K562 (cell line): Measurements from ENCODE around the gene CRABP2. TPM values are rescaled to one million over a fixed set of nuclear protein-coding genes. Genes with fewer than 3 reads are reported as not detected.

ENCODE experiments used
- BRD4 ChIP-seq: fragments of 200-600 bp; sonication (generic); IDR thresholded peaks from 2 replicates; pipeline ENCODE4 v1.6.1; 2017; ENCODE audit warnings: inconsistent platforms
- CEBPB ChIP-seq: fragments of 450-650 bp; IDR thresholded peaks from 2 replicates; pipeline ENCODE4 v1.6.1; 2016; ENCODE audit warnings: missing genetic modification characterization, missing compliant biosample characterization
- ETS1 ChIP-seq: conservative IDR thresholded peaks from 2 replicates; pipeline ENCODE4 v1.6.1; 2011; ENCODE audit warnings: low read depth, mild to moderate bottlenecking, low read length; ENCODE audit not compliant: control insufficient read depth
- HDAC3 ChIP-seq: fragments of 450-650 bp; IDR thresholded peaks from 2 replicates; pipeline ENCODE4 v1.6.1; 2018; ENCODE audit warnings: borderline replicate concordance, mild to moderate bottlenecking, moderate library complexity; ENCODE audit not compliant: partially characterized antibody
- KHSRP ChIP-seq: fragments of 450-650 bp; IDR thresholded peaks from 2 replicates; pipeline ENCODE4 v1.6.1; 2017
- NELFE ChIP-seq: IDR thresholded peaks from 2 replicates; pipeline ENCODE4 v1.6.1; 2011; ENCODE audit warnings: mild to moderate bottlenecking; ENCODE audit not compliant: insufficient read depth, insufficient read length
- NFXL1 ChIP-seq: fragments of 450-650 bp; formaldehyde crosslinking; IDR thresholded peaks from 2 replicates; pipeline ENCODE4 v1.4.0; 2021; ENCODE audit warnings: mild to moderate bottlenecking
- POLR2B ChIP-seq: fragments of 450-650 bp; IDR thresholded peaks from 2 replicates; pipeline ENCODE4 v1.6.1; 2018; ENCODE audit warnings: low read depth; ENCODE audit not compliant: partially characterized antibody
- PURB ChIP-seq: sonication (generic); formaldehyde crosslinking; IDR thresholded peaks from 2 replicates; pipeline ENCODE4 v1.9.0; 2021; ENCODE audit warnings: low read depth, mild to moderate bottlenecking, missing genetic modification reagents
- RAD21 ChIP-seq, 2 experiments: fragments of 250-450 bp in 1 of 2; fragments of 450-650 bp in 1 of 2; sonication (Bioruptor Pico) in 1 of 2; formaldehyde crosslinking in 1 of 2; IDR thresholded peaks in 1 of 2; conservative IDR thresholded peaks in 1 of 2; 2 replicates each; pipeline versions ENCODE4 v1.4.0 to v1.8.0; 2020 to 2022; ENCODE audit warnings: mild to moderate bottlenecking in 2 of 2, moderate library complexity in 1 of 2
- RHOXF2B ChIP-seq: fragments of 250-450 bp; sonication (Bioruptor Pico); conservative IDR thresholded peaks from 2 replicates; pipeline ENCODE4 v1.5.1; 2021
- SRSF3 ChIP-seq: fragments of 200-400 bp; formaldehyde crosslinking; IDR thresholded peaks from 2 replicates; pipeline ENCODE4 v1.6.1; 2016; ENCODE audit warnings: mild to moderate bottlenecking, low read length, moderate library complexity; ENCODE audit not compliant: insufficient read depth
- STAT5A ChIP-seq: IDR thresholded peaks from 2 replicates; pipeline ENCODE4 v1.6.1; 2012; ENCODE audit warnings: low read length, inconsistent platforms, borderline replicate concordance
- THAP7 ChIP-seq: fragments of 250-450 bp; sonication (Bioruptor Pico); IDR thresholded peaks from 2 replicates; pipeline ENCODE4 v1.5.0; 2021
- TRIM28 ChIP-seq: fragments of 450-650 bp; IDR thresholded peaks from 2 replicates; pipeline ENCODE4 v1.6.1; 2017
- ZBTB11 ChIP-seq, 3 experiments: fragments of 200-800 bp in 1 of 3; fragments of 250-450 bp in 1 of 3; fragments of 450-650 bp in 1 of 3; sonication (Bioruptor Pico) in 1 of 3; sonication (Bioruptor generic) in 1 of 3; formaldehyde crosslinking in 1 of 3; IDR thresholded peaks; 2 replicates each; pipeline versions ENCODE4 v1.6.1 to v1.8.0; 2016 to 2022; ENCODE audit warnings: mild to moderate bottlenecking in 2 of 3, missing genetic modification characterization in 2 of 3, missing compliant biosample characterization in 1 of 3, moderate library complexity in 1 of 3
- ZNF584 ChIP-seq: fragments of 200-800 bp; sonication (Bioruptor generic); IDR thresholded peaks from 2 replicates; pipeline ENCODE4 v1.6.1; 2016; ENCODE audit warnings: low read depth, mild to moderate bottlenecking, missing genetic modification characterization, missing compliant biosample characterization
- polyA plus RNA-seq, 8 experiments: library from polyadenylated mRNA; depleted of rRNA in 4 of 8; stranded (reverse) in 5 of 8; unstranded in 3 of 8; fragments of >200 nt; fragmentation: Nextera tagmentation in 2 of 8; fragmentation: Illumina TruSeq in 1 of 8; extraction: Ambion mirVana in 2 of 8; extraction: Trizol in 1 of 8; gene quantifications; 2 replicates each; pipeline versions ENCODE4 v1.2.1 to v1.2.3, GENCODE V29; 2011 to 2014; ENCODE audit warnings: inconsistent platforms in 1 of 8, missing spikeins in 1 of 8
- total RNA-seq, 7 experiments: library from RNA; depleted of rRNA in 6 of 7; stranded (reverse); fragments of >200 nt in 6 of 7; fragmentation: Illumina TruSeq in 2 of 7; extraction: Trizol in 2 of 7; gene quantifications; 2 replicates each; pipeline versions ENCODE4 v1.2.1 to v1.2.3, GENCODE V29; 2011 to 2021; ENCODE audit warnings: low replicate concordance in 1 of 7
- TF ChIP-seq, protein P1 (sequence below), 2 experiments: IDR thresholded peaks; 2 replicates each; pipeline ENCODE4 v1.6.1; 2011; ENCODE audit warnings: borderline replicate concordance in 1 of 2, control low read depth in 1 of 2, low read depth in 1 of 2, low read length in 1 of 2, mild to moderate bottlenecking in 1 of 2, mixed read lengths in 1 of 2, moderate library complexity in 1 of 2; ENCODE audit not compliant: insufficient read depth in 1 of 2, insufficient read length in 1 of 2, poor library complexity in 1 of 2, severe bottlenecking in 1 of 2; ENCODE audit errors: extremely low read depth in 1 of 2
- TF ChIP-seq, protein P2 (sequence below): fragments of 450-650 bp; IDR thresholded peaks from 2 replicates; pipeline ENCODE4 v1.6.1; 2017; ENCODE audit warnings: mild to moderate bottlenecking, moderate library complexity

CRABP2 gene
- total and polyA plus RNA-seq, 9 of the 15 experiments (the other 6 are each of a cell fraction or from before 2014, with no cell fraction given): 0.30 to 2.5 (median 0.82) TPM

DNA sequence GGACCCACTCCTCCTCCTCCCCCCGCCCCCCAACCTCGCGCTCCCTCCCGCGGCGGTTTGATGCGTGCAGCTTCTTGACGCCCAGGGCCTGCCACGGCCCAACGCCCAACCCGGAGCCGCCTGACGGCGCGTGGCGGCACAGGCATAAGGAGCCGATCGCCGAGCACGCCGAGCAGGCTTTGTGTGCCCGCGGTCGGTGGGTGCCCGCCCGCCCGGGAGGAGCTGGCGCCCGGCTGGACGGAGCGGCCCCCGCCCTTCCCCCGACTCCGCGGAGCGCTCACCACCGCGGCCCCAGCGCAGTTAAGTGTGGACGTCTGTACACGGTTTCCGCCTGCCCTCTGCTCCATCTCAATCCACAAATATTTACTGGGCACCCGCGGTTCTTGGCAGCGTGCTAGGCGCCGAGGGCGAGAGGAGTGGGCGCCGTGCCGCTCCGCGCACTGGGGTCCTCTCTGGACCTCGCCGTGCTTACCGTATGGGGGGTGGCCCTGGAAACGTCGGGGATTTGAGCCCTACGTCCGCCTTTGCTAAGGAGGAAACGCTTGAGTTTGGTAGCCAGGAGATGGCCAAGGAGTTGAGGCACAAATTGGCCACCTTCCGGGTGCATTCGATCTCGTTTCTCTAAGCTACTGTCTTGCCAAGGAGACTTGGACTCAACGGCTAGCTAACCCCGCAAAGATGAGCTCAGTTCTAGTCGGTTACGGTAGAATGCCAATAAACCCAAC is 46.5 kb upstream of the CRABP2 start (continued):
- peak; percentile 61 for TF ChIP-seq ETS1
- TF ChIP-seq KHSRP: no peak
- TF ChIP-seq CEBPB (tag): no peak
- TF ChIP-seq PURB (CRISPR knock-in tag): no peak
- TF ChIP-seq, protein P1, sequence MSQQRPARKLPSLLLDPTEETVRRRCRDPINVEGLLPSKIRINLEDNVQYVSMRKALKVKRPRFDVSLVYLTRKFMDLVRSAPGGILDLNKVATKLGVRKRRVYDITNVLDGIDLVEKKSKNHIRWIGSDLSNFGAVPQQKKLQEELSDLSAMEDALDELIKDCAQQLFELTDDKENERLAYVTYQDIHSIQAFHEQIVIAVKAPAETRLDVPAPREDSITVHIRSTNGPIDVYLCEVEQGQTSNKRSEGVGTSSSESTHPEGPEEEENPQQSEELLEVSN (IDR thresholded peaks at IDR 0.05; ENCODE audit: borderline replicate concordance in 1 of 2, extremely low read depth in 1 of 2, insufficient read depth in 1 of 2, insufficient read length in 1 of 2, low read depth in 1 of 2, low read length in 1 of 2, poor library complexity in 1 of 2, severe bottlenecking in 1 of 2): peak; percentile 79 to 95
- no peak; a peak in 1 of 6 replicates for TF ChIP-seq ZBTB11 (CRISPR knock-in tag; IDR thresholded peaks at IDR 0.05)
- TF ChIP-seq, protein P2, sequence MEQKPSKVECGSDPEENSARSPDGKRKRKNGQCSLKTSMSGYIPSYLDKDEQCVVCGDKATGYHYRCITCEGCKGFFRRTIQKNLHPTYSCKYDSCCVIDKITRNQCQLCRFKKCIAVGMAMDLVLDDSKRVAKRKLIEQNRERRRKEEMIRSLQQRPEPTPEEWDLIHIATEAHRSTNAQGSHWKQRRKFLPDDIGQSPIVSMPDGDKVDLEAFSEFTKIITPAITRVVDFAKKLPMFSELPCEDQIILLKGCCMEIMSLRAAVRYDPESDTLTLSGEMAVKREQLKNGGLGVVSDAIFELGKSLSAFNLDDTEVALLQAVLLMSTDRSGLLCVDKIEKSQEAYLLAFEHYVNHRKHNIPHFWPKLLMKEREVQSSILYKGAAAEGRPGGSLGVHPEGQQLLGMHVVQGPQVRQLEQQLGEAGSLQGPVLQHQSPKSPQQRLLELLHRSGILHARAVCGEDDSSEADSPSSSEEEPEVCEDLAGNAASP: no peak
- TF ChIP-seq BRD4: no peak
- no peak for TF ChIP-seq ZNF584
- no peak for TF ChIP-seq HDAC3
- no peak for TF ChIP-seq RAD21 (CRISPR knock-in tag; conservative IDR thresholded peaks at IDR 0.05 in 1 of 2, IDR thresholded peaks at IDR 0.05 in 1 of 2)
- no peak for TF ChIP-seq RHOXF2B (CRISPR knock-in tag)
- TF ChIP-seq TRIM28: no peak
- TF ChIP-seq THAP7: no peak
- TF ChIP-seq NELFE: no peak
- no peak for TF ChIP-seq NFXL1 (CRISPR knock-in tag)
- no peak for TF ChIP-seq STAT5A
- TF ChIP-seq POLR2B: no peak
- TF ChIP-seq SRSF3: 0 out of 2 replicates have a peak, but pooled peaks have one; percentile 13
